GM12801 (cell line): ENCODE results near the gene CLEC11A.

Experiments used
- CTCF ChIP-seq: IDR thresholded peaks from one replicate; pipeline ENCODE4 v1.5.1; 2011; ENCODE audit warnings: control low read depth; ENCODE audit not compliant: insufficient read length; ENCODE audit errors: extremely low read depth

CLEC11A gene

GRCh38 chr19:50690439-50690838, 32.7 kb upstream of the CLEC11A start:
- no peak for TF ChIP-seq CTCF

- TF ChIP-seq CTCF: no peak
These were observed 29.8 kb upstream of the CLEC11A start for GRCh38 chr19:50693064-50693975.

GRCh38 chr19:50694815-50695145, 28.4 kb upstream of the CLEC11A start:
- no peak for TF ChIP-seq CTCF

DNA sequence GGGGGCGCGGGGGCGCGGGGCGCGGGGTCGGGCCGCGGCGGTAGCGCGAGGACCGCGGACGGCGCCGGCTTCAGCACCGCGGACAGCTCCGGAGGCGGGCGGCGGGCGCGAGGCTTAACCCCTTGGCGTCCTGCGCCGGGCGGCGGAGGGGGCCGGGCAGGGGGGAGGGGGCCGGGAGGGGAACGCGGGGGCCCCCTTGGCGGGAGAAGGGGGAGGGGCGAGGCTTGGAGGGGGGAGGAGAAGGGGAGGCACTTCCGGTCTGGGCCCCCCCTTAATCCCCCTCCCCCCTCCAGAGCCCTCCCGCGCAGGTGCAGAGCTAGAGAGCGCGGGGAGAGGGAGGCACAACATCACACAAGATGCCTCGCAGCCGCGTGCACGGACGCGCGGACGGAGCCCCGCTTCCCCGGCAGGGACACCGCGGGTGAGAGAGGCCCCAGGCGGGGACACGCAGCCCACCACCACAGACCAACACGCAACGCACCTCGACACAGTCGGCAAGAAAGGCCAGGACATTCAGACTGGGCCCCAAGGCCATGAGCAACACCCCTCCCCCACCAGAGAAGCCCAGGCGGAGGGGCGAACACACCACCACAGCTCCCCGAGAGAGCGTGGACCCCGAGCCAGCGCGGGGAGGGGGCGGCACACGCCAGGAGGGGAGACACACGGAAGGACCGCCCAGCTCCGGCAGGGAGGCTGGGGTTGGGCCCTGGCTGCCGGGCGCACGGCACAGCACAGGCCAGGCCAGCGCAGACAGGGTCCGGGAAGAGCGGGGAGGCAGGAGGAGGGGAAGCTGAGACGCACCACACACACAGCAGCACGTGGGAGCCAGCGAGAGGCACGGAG, 27.7 kb upstream of the CLEC11A start:
- no peak for TF ChIP-seq CTCF

GRCh38 chr19:50696094-50696483, 27.1 kb upstream of the CLEC11A start:
- no peak for TF ChIP-seq CTCF

DNA sequence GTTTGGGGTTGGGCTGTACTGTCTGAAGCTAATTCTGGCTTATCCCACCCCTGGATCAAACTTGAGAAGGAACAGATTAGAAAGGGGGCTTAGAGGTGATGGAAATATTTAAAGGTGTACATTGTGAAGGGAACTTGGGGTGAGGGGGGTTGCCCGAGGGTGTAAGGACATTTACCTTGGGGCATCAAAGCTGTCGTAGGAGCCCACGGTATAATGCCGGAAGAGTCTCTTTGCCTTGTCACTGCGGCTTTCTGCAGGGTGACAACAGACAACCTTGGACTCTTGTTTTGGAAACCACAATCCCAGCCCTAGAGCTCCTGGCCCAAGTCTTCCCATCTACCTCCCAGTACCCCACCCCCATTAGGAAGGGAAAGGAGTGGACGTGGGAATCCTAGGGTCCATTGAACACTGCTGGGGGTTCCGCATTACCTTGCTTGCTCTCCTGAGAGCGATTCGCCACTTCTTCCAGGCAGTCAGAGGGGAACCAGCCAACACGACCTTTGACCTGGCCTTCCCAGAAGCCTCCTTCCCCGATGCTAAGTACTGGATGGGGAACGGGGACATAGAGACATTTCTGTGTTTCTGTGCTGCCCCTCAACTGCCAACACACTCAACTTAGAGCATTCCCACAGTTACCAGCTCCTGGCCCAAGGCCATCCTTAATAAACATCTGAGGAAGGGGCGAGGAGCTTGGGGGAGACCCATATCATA, 25.6 kb upstream of the CLEC11A start:
- no peak for TF ChIP-seq CTCF
